Measurements from ENCODE around the gene KIF6.

GRCh38 chr6:39404312-39404711 is 320.9 kb downstream of the KIF6 start:
- TF ChIP-seq CTCF (IDR thresholded peaks at IDR 0.05): no peak
- TF ChIP-seq POLR2A (IDR thresholded peaks at IDR 0.05): no peak
